ENCODE data around the gene SMYD3.

Gene SMYD3

DNA sequence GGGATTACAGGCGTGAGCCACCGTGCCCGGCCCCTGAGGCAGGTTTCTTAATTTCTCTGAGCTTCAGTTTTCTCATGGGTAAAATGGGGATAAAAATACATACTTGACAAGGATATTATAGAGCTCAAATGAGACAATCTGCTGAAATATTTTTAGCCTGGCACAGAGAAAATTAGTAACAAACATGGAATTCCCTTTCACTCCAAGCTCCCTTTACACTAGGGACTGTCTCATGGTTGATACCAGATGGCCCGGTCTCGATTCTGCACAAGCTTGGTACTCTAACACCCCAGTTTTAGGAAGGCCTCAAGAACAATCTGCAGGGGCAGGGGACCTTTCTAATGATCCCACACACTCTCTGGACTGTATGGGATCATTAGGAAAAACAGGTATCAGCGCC is 671.7 kb downstream of the SMYD3 start:
- Histone ChIP-seq H3K36me3 (peaks cover 41% of the 10 kb centered on the region), H3K4me1 (no peaks in the 10 kb centered on the region; the same call in 1 of the 2 replicates), H3K4me3 (ENCODE audit: low read depth, low read length) (no peak overlapping the region), H3K27me3 (no peaks in the 10 kb centered on the region), H3K9me3 (no peaks in the 10 kb centered on the region)
- TF ChIP-seq, protein P1, sequence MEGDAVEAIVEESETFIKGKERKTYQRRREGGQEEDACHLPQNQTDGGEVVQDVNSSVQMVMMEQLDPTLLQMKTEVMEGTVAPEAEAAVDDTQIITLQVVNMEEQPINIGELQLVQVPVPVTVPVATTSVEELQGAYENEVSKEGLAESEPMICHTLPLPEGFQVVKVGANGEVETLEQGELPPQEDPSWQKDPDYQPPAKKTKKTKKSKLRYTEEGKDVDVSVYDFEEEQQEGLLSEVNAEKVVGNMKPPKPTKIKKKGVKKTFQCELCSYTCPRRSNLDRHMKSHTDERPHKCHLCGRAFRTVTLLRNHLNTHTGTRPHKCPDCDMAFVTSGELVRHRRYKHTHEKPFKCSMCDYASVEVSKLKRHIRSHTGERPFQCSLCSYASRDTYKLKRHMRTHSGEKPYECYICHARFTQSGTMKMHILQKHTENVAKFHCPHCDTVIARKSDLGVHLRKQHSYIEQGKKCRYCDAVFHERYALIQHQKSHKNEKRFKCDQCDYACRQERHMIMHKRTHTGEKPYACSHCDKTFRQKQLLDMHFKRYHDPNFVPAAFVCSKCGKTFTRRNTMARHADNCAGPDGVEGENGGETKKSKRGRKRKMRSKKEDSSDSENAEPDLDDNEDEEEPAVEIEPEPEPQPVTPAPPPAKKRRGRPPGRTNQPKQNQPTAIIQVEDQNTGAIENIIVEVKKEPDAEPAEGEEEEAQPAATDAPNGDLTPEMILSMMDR (IDR thresholded peaks at IDR 0.05; ENCODE audit: low read depth, low read length), result no peak
- DNase-seq, result no peak

DNA sequence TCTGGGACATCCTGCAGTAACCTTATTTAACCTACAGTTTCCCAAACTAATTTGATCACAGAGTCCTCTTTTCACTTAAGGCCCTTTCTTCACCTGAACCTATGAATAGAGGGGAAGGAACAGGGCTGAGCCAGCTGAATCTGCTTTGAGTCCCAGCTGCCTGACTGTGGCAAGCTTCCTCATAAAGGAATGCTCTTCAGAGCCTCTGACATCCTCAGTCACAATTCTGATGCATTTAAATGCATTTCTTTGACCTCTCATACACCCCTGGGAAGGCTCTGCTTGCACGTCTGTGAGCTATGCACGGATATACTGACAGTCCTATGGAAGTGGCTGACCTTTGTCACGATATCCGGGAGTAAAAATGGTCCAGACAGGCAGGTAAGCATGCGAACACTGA is 673.1 kb downstream of the SMYD3 start:
- Histone ChIP-seq H3K4me1 (no peaks in the 10 kb centered on the region; the same call in 1 of the 2 replicates), H3K4me3 (ENCODE audit: low read depth, low read length) (no peak overlapping the region), H3K27me3 (no peaks in the 10 kb centered on the region), H3K36me3 (peaks cover 41% of the 10 kb centered on the region), H3K9me3 (no peaks in the 10 kb centered on the region)
- TF ChIP-seq, protein P1 (IDR thresholded peaks at IDR 0.05; ENCODE audit: low read depth, low read length), result no peak
- no peak for DNase-seq

DNA sequence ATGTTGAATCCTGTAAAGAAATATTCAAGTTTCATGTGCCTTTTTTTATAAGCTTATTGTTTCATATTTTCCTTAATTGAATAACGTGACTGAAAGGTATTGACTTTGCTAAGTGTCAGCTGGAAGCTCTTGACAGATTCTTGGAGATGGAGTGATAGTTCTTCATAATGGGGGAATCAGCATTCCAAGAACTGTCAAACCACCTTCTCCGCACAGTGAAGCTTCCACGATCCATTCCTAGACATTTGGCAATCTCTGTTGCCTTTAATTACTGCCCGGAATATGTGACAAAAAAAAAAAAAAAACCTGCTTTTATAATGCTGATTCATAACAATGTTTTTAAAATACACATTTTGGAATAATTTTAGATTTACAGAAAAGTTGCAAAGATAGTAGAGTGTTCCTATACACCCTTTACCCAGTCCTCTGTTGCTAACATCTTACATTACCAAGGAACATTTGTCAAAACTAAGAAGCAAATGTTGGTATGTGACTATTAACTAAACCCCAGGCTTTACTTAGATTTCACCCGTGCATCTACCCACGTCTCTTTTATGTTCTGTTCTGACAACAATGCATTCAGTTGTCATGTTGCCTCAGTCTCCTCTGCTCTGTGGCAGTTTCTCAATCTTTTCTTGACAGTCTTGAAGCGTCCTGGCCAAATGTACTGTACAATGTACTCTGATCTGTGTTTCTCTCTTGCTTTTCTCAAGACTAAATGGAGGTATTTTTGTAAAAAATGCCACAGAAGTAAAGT is 674.1 kb downstream of the SMYD3 start:
- no peaks in the 10 kb centered on the region for H3K27me3 ChIP-seq
- H3K36me3 ChIP-seq, result peaks cover 41% of the 10 kb centered on the region
- H3K4me1 ChIP-seq, result no peaks in the 10 kb centered on the region; the same call in 1 of the 2 replicates
- TF ChIP-seq, protein P1 (IDR thresholded peaks at IDR 0.05; ENCODE audit: low read depth, low read length), result no peak
- no peaks in the 10 kb centered on the region for H3K9me3 ChIP-seq
- no peak overlapping the region for H3K4me3 ChIP-seq (ENCODE audit: low read depth, low read length)
- no peak for DNase-seq

DNA sequence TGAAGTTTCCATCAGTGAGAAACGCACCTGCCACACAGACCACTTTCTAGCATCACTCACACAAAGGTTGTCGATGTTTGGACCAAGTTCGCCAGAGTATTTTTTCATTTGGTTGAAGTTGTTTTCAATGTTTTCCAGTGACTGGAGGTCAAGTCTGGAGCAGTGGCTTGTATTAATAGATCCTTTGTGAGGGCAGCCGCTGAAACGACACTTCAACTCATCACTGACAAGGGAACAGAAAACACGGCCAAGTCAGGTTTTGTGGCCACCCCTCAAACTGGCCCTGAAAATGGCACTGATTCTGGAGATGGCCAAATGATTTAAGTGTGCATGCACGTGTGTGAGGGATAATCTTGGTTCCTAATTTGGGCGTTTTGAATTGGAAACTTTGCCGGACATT is 675.6 kb downstream of the SMYD3 start:
- TF ChIP-seq, protein P1 (IDR thresholded peaks at IDR 0.05; ENCODE audit: low read depth, low read length), result no peak
- Histone ChIP-seq H3K4me1 (no peaks in the 10 kb centered on the region; the same call in 1 of the 2 replicates), H3K27me3 (no peaks in the 10 kb centered on the region), H3K36me3 (peaks cover 33% of the 10 kb centered on the region), H3K9me3 (no peaks in the 10 kb centered on the region), H3K4me3 (ENCODE audit: low read depth, low read length) (no peak overlapping the region)
- DNase-seq, result no peak

DNA sequence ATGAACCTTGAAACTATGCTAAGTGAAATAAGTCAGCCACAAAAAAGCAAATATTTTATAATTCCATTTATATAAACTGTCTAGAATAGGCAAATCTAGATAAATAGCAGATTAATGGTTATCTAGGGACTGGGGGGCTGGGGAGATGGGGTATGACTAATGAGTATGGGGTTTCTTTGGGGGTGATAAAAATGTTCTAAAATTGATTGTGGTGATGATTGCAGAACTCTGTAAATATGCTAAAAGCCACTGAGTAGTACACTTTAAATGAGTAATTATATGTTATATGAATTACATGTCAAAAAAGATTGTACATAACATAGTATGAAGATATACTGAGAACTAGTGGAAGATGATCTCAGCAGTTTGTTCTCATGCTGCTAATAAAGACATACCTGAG is 677.3 kb downstream of the SMYD3 start:
- Histone ChIP-seq H3K4me1 (no peaks in the 10 kb centered on the region; the same call in 1 of the 2 replicates), H3K27me3 (no peaks in the 10 kb centered on the region), H3K36me3 (peaks cover 20% of the 10 kb centered on the region), H3K9me3 (no peaks in the 10 kb centered on the region), H3K4me3 (ENCODE audit: low read depth, low read length) (no peak overlapping the region)
- TF ChIP-seq, protein P1 (IDR thresholded peaks at IDR 0.05; ENCODE audit: low read depth, low read length), result no peak
- no peak for DNase-seq

DNA sequence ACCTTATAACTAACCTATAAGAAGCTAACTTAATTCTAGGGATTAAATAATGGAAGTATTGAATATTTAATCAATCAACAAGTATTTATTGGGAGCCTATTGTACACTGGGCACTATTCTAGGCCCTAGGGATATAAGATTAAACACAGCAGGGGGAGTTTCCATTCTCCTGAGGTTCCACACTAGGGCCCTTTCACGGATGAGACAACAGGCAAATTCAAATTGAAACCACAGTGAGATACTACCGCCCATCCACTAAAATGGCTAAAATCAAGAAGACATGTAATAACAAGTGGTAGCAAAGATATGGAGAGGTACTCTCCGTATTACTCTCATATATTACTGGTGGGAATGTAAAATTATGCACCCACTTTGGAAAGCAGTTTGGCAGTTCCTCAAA is 677.9 kb downstream of the SMYD3 start:
- TF ChIP-seq, protein P1 (IDR thresholded peaks at IDR 0.05; ENCODE audit: low read depth, low read length), result no peak
- DNase-seq, result no peak
- Histone ChIP-seq H3K4me3 (ENCODE audit: low read depth, low read length) (no peak overlapping the region), H3K4me1 (no peaks in the 10 kb centered on the region; the same call in 1 of the 2 replicates), H3K27me3 (no peaks in the 10 kb centered on the region), H3K9me3 (no peaks in the 10 kb centered on the region), H3K36me3 (peaks cover 18% of the 10 kb centered on the region)
